Mesendoderm (in vitro differentiated cells): Measurements from ENCODE around the gene LYST.

Source experiments
- DNase-seq: peaks from one replicate; pipeline ENCODE4 v3.0.0; 2013
- H2AK5ac ChIP-seq: 2 replicates; pipeline ENCODE4 v1.6.1; 2013; ENCODE audit warnings: low read length, inconsistent platforms
- H2BK120ac ChIP-seq: 2 replicates; pipeline ENCODE4 v1.6.1; 2013; ENCODE audit warnings: low read depth, mild to moderate bottlenecking, low read length, moderate library complexity, mixed read lengths
- H2BK15ac ChIP-seq: replicated peaks from 2 replicates; pipeline ENCODE4 v1.6.1; 2013; ENCODE audit warnings: low read depth, mild to moderate bottlenecking, moderate library complexity
- H2BK5ac ChIP-seq: 2 replicates; pipeline ENCODE4 v1.6.1; 2013; ENCODE audit warnings: low read length, inconsistent platforms
- H3K18ac ChIP-seq: 2 replicates; pipeline ENCODE4 v1.6.1; 2013; ENCODE audit warnings: mild to moderate bottlenecking, low read length, mixed read lengths
- H3K23ac ChIP-seq: one replicate; pipeline ENCODE4 v1.6.1; 2013; ENCODE audit warnings: low read length
- H3K27ac ChIP-seq: 2 replicates; pipeline ENCODE4 v1.5.1; 2013; ENCODE audit warnings: low read depth, mild to moderate bottlenecking, inconsistent platforms, low read length, moderate library complexity
- H3K27me3 ChIP-seq: 2 replicates; pipeline ENCODE4 v1.6.1; 2013; ENCODE audit warnings: low read length, control low read depth, mild to moderate bottlenecking, inconsistent platforms; ENCODE audit not compliant: insufficient read depth, poor library complexity
- H3K36me3 ChIP-seq: 2 replicates; pipeline ENCODE4 v1.6.1; 2013; ENCODE audit warnings: low read length, inconsistent platforms; ENCODE audit not compliant: control insufficient read depth, insufficient read depth
- H3K4ac ChIP-seq: one replicate; pipeline ENCODE4 v1.6.1; 2013; ENCODE audit warnings: low read depth, mild to moderate bottlenecking, low read length, moderate library complexity
- H3K4me1 ChIP-seq: 2 replicates; pipeline ENCODE4 v1.6.1; 2013; ENCODE audit warnings: low read depth, low read length, inconsistent platforms; ENCODE audit not compliant: control insufficient read depth
- H3K4me2 ChIP-seq: 2 replicates; pipeline ENCODE4 v1.6.1; 2013; ENCODE audit warnings: low read length
- H3K4me3 ChIP-seq: 2 replicates; pipeline ENCODE4 v1.5.1; 2013; ENCODE audit warnings: mild to moderate bottlenecking, low read length
- H3K56ac ChIP-seq: one replicate; pipeline ENCODE4 v1.6.1; 2013; ENCODE audit warnings: low read length
- H3K79me1 ChIP-seq: 2 replicates; pipeline ENCODE4 v1.6.1; 2013; ENCODE audit warnings: low read length, inconsistent platforms
- H3K79me2 ChIP-seq: 2 replicates; pipeline ENCODE4 v1.6.1; 2013; ENCODE audit warnings: mild to moderate bottlenecking, low read length; ENCODE audit not compliant: control insufficient read depth, insufficient read depth
- H3K9ac ChIP-seq: 2 replicates; pipeline ENCODE4 v1.6.1; 2013; ENCODE audit warnings: low read length, inconsistent platforms
- H4K5ac ChIP-seq: one replicate; pipeline ENCODE4 v1.6.1; 2013; ENCODE audit warnings: low read length
- H4K8ac ChIP-seq: one replicate; pipeline ENCODE4 v1.6.1; 2013; ENCODE audit warnings: low read depth, mild to moderate bottlenecking, control low read depth, low read length, moderate library complexity
- WGBS: extraction: QIAGEN DNeasy Blood & Tissue Kit; methylation state at CpG from one replicate; pipeline ENCODE4 v1.1.7; 2013; ENCODE audit warnings: low lambda C conversion rate, missing lambda C conversion rate; ENCODE audit not compliant: insufficient coverage; ENCODE audit errors: extremely low coverage; 5-methylcytosine and 5-hydroxymethylcytosine counted together

LYST gene

GRCh38 chr1:235635938-235636662, 230.6 kb downstream of the LYST start:
- no peaks in the 10 kb centered on the region for H3K79me2 ChIP-seq
- no peak overlapping the region for H2BK5ac ChIP-seq
- no peak overlapping the region for H3K4ac ChIP-seq
- no peak overlapping the region for H4K8ac ChIP-seq
- H3K36me3 ChIP-seq, result no peaks in the 10 kb centered on the region
- no peak overlapping the region for H2AK5ac ChIP-seq
- H3K23ac ChIP-seq, result no peak overlapping the region
- H2BK120ac ChIP-seq, result no peak overlapping the region
- H3K79me1 ChIP-seq, result no peaks in the 10 kb centered on the region
- H3K4me1 ChIP-seq, result no peaks in the 10 kb centered on the region
- WGBS, result no CpG with 5 or more reads among the region's 12 CpGs
- H3K18ac ChIP-seq, result no peak overlapping the region
- H3K56ac ChIP-seq, result no peak overlapping the region
- H4K5ac ChIP-seq, result no peak overlapping the region
- no peak overlapping the region for H2BK15ac ChIP-seq
- H3K4me3 ChIP-seq, result no peak overlapping the region
- no peaks in the 10 kb centered on the region for H3K27me3 ChIP-seq
- H3K9ac ChIP-seq, result no peak overlapping the region
- H3K4me2 ChIP-seq, result no peak overlapping the region
- DNase-seq, result no peak
- no peak overlapping the region for H3K27ac ChIP-seq

- Histone ChIP-seq H3K56ac (no peak overlapping the region), H2BK120ac (no peak overlapping the region), H3K79me1 (no peaks in the 10 kb centered on the region), H4K8ac (no peak overlapping the region), H3K36me3 (no peaks in the 10 kb centered on the region), H3K79me2 (no peaks in the 10 kb centered on the region), H2BK15ac (no peak overlapping the region), H3K9ac (no peak overlapping the region), H3K27ac (no peak overlapping the region), H2BK5ac (no peak overlapping the region), H3K4ac (no peak overlapping the region), H2AK5ac (no peak overlapping the region), H3K27me3 (no peaks in the 10 kb centered on the region), H3K23ac (no peak overlapping the region), H4K5ac (no peak overlapping the region), H3K18ac (no peak overlapping the region), H3K4me3 (no peak overlapping the region), H3K4me2 (no peak overlapping the region), H3K4me1 (no peaks in the 10 kb centered on the region)
- no peak for DNase-seq
- no CpG with 5 or more reads among the region's 14 CpGs for WGBS
These were observed 234.0 kb downstream of the LYST start for GRCh38 chr1:235632506-235633401.

GRCh38 chr1:235631816-235632215, 234.9 kb downstream of the LYST start:
- Histone ChIP-seq H3K4me2 (no peak overlapping the region), H2BK120ac (no peak overlapping the region), H3K9ac (no peak overlapping the region), H3K4ac (no peak overlapping the region), H2BK5ac (no peak overlapping the region), H3K56ac (peak overlapping the region; percentile 0), H3K27ac (no peak overlapping the region), H3K23ac (no peak overlapping the region), H3K36me3 (no peaks in the 10 kb centered on the region), H3K27me3 (no peaks in the 10 kb centered on the region), H3K4me1 (no peaks in the 10 kb centered on the region), H4K8ac (no peak overlapping the region), H3K18ac (no peak overlapping the region), H2BK15ac (no peak overlapping the region), H4K5ac (no peak overlapping the region), H3K4me3 (no peak overlapping the region), H3K79me2 (no peaks in the 10 kb centered on the region), H2AK5ac (no peak overlapping the region), H3K79me1 (no peaks in the 10 kb centered on the region)
- WGBS, result no CpG with 5 or more reads among the region's 7 CpGs
- peak; percentile 38 for DNase-seq

- H3K23ac ChIP-seq, result no peak overlapping the region
- no peak overlapping the region for H3K9ac ChIP-seq
- no peaks in the 10 kb centered on the region for H3K36me3 ChIP-seq
- H3K4me3 ChIP-seq, result no peak overlapping the region
- no peak overlapping the region for H3K4me2 ChIP-seq
- no peak overlapping the region for H4K8ac ChIP-seq
- DNase-seq, result no peak
- no peak overlapping the region for H3K18ac ChIP-seq
- H3K79me2 ChIP-seq, result no peaks in the 10 kb centered on the region
- no peaks in the 10 kb centered on the region for H3K79me1 ChIP-seq
- H2AK5ac ChIP-seq, result no peak overlapping the region
- no CpG with 5 or more reads among the region's 10 CpGs for WGBS
- H2BK5ac ChIP-seq, result no peak overlapping the region
- H2BK15ac ChIP-seq, result no peak overlapping the region
- H3K4me1 ChIP-seq, result no peaks in the 10 kb centered on the region
- no peak overlapping the region for H3K4ac ChIP-seq
- H3K27ac ChIP-seq, result no peak overlapping the region
- no peaks in the 10 kb centered on the region for H3K27me3 ChIP-seq
- no peak overlapping the region for H3K56ac ChIP-seq
- H4K5ac ChIP-seq, result no peak overlapping the region
- H2BK120ac ChIP-seq, result no peak overlapping the region
These were observed 238.2 kb downstream of the LYST start for GRCh38 chr1:235628316-235629005.

- Histone ChIP-seq H4K8ac (no peak overlapping the region), H3K23ac (no peak overlapping the region), H3K36me3 (no peaks in the 10 kb centered on the region), H3K4me2 (no peak overlapping the region), H3K56ac (no peak overlapping the region), H3K27ac (no peak overlapping the region), H3K27me3 (no peaks in the 10 kb centered on the region), H3K4me1 (no peaks in the 10 kb centered on the region), H2BK5ac (no peak overlapping the region), H4K5ac (no peak overlapping the region), H3K79me1 (no peaks in the 10 kb centered on the region), H3K9ac (no peak overlapping the region), H2BK120ac (no peak overlapping the region), H3K79me2 (no peaks in the 10 kb centered on the region), H2BK15ac (no peak overlapping the region), H3K18ac (no peak overlapping the region), H3K4ac (no peak overlapping the region), H3K4me3 (no peak overlapping the region), H2AK5ac (no peak overlapping the region)
- no CpG with 5 or more reads among the region's 4 CpGs for whole genome bisulfite sequencing
- no peak for DNase-seq
These were observed 240.9 kb downstream of the LYST start for GRCh38 chr1:235625831-235626230.
